A549 (cell line): ENCODE results near the gene PLOD2.

Source experiments
- NR3C1 ChIP-seq: fragments of >200 bp; sonication (Bioruptor Twin); formaldehyde crosslinking; IDR thresholded peaks from 3 replicates; pipeline ENCODE4 v1.6.1; 2017
- RARB ChIP-seq: fragments of 250-450 bp; sonication (Bioruptor Pico); IDR thresholded peaks from 2 replicates; pipeline ENCODE4 v1.8.0; 2021; ENCODE audit warnings: mild to moderate bottlenecking, moderate library complexity
- TF ChIP-seq, protein P1 (sequence below): IDR thresholded peaks from 2 replicates; pipeline ENCODE4 v1.6.1; 2012

GRCh38 chr3:146100180-146100579 lies 60.8 kb downstream of the PLOD2 start:
- TF ChIP-seq, protein P1, sequence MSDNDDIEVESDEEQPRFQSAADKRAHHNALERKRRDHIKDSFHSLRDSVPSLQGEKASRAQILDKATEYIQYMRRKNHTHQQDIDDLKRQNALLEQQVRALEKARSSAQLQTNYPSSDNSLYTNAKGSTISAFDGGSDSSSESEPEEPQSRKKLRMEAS: no peak
- no peak for TF ChIP-seq NR3C1
- TF ChIP-seq RARB: no peak
